GM19328 (cell line): ENCODE measurements around the gene ANXA7.
"Not testable (repeated sequence)": the region's sequence is repeated elsewhere in the genome, so short reads cannot be mapped to it uniquely, and the experiment has no call there.

Source experiments
- ATAC-seq: cut with Tn5 transposase; IDR thresholded peaks from one replicate; pipeline ENCODE4 v1.9.1; 2021; ENCODE audit warnings: mild to moderate bottlenecking, moderate library complexity; ENCODE audit not compliant: unreplicated experiment

The ANXA7 gene

DNA sequence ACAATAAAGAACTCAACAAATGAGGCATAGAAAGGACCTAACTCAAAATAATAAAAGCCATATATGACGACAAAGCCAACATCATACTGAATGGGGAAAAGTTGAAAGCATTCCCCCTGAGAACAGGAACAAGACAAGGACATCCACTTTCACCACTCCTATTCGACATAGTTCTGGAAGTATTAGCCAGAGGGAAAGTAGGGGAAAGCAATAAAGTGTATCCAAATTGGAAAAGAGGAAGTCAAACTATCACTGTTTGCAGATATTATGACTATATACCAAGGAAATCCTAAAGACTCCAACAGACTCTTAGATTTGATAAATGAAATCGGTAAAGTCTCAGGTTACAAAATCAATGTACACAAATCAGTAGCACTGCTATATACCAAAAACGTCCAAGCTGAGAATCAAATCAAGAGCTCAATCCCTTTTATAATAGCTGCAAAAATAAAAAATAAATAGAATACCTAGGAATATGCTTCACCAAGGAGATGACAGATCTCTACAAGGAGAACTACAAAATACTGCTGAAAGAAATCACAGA is 4.8 kb downstream of the ANXA7 start:
- no peak for ATAC-seq

DNA sequence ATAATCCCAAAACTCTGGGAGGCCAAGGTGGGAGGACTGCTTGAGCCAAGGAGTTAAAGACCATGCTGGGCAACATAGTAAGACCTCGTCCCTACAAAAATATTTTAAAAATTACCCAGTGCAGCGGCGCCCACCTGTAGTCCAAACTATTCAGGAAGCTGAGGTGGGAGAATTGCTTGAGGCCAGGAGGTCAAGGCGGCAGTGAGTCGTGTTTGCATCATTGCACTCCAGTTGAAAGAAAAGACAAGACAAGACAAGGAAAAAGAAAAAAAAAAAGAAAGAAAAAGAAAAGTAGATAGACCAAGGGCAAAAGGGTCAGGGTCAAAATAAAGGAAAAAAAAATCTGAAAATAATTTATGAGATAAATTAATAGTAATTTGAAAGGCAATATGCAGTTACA is 5.8 kb downstream of the ANXA7 start:
- ATAC-seq, result no peak

GRCh38 chr10:73407495-73407894 is 6.4 kb downstream of the ANXA7 start:
- ATAC-seq, result no peak

GRCh38 chr10:73406846-73407245 is 7.0 kb downstream of the ANXA7 start:
- ATAC-seq, result no peak

DNA sequence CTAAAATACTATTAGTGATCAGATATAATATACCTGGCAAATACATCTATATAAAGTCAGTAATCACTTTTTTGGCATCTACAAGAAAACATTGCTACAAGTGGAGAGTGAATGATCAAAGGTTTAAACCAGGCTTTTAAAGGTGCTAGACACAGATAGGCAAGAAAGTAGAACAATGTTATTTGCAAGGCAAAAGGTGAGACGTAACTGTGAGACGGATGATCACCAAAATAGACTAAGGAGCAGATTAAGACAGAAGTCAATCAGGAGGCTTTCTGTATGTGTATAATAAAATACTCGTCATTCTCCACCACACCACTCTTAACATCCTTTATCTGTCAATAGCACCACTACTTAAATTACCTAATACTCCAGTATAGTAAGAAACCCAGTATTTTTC is 8.3 kb downstream of the ANXA7 start:
- no peak for ATAC-seq

DNA sequence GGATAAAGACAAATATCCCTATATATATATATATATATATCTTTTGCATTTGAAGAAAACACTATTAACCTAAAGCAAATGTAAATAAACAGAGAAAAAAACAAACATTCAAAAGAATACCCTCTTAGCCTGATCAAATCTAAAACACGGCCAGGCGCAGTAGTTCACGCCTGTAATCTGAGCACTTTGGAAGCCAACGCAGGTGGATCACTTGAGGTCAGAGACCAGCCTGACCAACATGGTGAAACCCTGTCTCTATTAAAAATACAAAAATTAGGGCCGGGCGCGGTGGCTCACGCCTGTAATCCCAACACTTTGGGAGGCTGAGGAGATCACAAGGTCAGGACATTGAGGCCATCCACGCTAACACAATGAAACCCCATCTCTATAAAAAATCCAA is 9.2 kb downstream of the ANXA7 start:
- ATAC-seq, result no peak

- ATAC-seq, result no peak
These were observed 12.2 kb downstream of the ANXA7 start for GRCh38 chr10:73401636-73402035.

DNA sequence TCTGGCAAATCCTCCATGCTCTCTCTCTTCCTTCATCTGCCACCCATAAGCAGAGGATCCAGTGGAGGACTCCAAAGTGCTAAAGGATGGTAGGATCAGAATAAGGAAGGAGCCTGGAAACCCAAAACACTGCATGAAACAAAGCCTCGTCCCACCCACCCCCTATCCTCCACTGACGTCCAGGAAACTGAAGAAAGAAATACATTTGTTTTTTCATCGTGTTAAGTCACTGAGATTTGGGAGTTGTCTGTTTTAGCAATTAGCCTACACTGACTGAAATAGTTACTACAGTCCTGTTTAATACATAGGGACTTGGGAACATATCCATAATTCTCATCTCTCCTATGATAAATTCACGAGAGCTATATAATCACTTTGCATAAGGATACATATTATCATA is 14.8 kb downstream of the ANXA7 start:
- ATAC-seq, result no peak

GRCh38 chr10:73398024-73398423 is 15.8 kb downstream of the ANXA7 start:
- no peak for ATAC-seq

DNA sequence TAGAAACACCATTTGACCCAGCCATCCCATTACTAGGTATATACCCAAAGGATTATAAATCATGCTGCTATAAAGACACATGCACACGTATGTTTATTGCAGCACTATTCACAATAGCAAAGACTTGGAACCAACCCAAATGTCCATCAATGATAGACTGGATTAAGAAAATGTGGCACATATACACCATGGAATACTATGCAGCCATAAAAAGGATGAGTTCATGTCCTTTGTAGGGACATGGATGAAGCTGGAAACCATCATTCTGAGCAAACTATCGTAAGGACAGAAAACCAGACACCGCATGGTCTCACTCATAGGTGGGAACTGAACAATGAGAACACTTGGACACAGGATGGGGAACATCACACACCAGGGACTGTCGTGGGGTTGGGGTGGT is 19.5 kb downstream of the ANXA7 start:
- ATAC-seq, result not testable (repeated sequence)

- ATAC-seq, result no peak
These were observed 25.6 kb downstream of the ANXA7 start for GRCh38 chr10:73388228-73388627.

DNA sequence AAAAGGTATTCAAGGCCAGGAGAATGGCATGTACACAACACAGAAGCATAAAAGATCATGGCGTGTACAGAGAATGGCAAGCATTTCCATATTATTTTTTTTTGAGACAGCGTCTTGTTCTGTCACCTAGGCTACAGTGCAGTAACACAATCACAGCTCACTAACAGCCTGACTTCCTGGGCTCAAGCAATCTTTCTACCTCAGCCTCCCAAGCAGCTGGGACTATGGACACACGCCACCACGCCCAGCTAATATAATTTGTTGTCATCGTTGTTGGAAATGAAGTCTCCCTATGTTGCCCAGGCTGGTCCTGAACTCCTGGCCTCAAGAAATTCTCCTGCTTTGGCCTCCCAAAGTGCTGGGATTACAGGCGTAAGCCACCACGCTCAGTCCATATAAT is 27.3 kb downstream of the ANXA7 start:
- no peak for ATAC-seq

DNA sequence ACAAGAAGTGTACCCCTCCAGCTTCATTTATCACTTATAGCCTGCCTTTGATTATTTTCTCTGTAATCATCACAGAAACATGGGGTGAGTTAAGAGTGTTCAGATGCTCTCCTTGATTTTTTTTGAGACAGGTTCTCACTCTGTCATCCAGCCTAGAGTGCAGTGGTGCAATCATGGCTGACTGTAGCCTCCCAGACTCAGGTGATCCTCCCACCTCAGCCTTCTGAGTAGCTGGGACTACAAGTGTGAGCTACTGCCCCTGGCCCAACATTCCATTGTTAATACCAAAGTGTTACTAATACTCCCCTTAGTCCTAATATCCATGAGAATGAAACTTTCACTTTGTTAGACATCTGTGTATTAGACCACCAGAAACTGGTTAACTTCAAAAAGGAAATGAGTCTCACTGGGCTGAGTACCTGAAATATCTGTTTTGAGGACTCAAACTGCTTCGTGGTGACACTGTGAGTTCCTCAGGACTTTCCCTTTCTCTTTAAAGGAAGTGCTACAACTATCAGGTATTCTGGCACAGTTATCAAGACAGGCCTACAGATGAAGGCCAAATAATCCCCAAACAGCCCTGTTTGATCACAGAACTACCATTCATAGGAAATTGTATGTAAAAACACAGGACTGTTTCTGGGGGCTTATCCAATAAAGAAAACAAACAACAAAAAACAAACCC is 34.7 kb downstream of the ANXA7 start:
- ATAC-seq, result no peak

DNA sequence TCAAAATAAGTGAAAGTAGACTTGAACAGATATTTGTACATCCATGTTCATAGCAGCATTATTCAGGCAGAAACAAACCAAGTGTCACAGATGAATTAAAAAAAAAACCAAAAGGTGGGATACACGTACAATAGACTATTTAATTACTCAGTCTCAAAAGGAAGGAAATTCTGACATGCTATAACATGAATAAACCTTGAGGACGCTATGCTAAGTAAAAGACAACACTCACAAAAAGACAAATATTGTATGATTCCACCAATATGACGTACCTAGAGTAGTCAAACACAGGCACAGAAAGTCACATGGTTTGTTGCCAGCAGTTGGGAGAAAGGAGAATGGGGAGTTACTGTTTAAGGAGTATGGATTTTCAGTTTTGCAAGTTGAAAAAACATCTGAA is 37.2 kb downstream of the ANXA7 start:
- no peak for ATAC-seq

DNA sequence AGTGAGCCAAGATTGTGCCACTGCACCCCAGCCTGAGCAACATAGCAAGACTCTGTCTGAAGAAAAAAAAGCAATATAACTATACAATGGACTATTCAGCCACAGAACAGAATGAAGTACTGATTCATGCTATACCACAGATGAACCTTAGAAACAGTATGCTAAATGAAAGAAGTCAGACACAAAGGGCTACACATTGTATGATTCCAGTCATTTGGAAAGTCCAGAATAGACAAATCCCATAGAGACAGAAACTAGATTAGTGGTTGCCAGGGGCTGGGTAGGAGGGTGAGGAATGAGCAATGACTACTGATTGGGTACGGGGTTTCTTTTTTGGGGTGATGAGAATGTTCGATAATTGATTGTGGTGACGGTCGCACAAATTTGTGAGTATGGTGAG is 45.6 kb downstream of the ANXA7 start:
- ATAC-seq, result no peak

GRCh38 chr10:73366381-73367298 is 47.2 kb downstream of the ANXA7 start:
- no peak for ATAC-seq

DNA sequence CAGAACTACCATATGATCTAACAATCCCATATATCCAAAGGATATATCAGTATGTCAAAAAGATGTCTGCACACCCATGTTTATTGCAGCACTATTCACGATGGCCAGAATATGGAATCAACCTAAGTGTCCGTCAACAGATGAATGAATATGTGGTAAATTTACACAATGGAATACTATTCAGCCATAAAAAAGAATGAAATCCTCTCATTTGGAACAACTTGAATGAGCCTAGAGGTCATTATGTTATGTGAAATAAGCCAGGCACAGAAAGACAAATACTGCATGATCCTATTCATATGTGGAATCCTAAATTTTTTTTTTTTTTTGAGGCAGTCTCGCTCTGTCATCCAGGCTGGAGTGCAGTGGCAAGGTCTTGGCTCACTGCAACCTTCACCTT is 48.9 kb downstream of the ANXA7 start:
- ATAC-seq, result no peak

GRCh38 chr10:73359492-73359891 is 54.4 kb downstream of the ANXA7 start:
- no peak for ATAC-seq

GRCh38 chr10:73358331-73359279 is 55.3 kb downstream of the ANXA7 start, which contains the start of gene CFAP70:
TSS of gene CFAP70 (minus strand) at chr10:73358864. CDS start at chr10:73354796, 4,068 bp downstream.
- ATAC-seq, result peak; percentile 85

GRCh38 chr10:73357821-73358220 is 56.0 kb downstream of the ANXA7 start:
- no peak for ATAC-seq

DNA sequence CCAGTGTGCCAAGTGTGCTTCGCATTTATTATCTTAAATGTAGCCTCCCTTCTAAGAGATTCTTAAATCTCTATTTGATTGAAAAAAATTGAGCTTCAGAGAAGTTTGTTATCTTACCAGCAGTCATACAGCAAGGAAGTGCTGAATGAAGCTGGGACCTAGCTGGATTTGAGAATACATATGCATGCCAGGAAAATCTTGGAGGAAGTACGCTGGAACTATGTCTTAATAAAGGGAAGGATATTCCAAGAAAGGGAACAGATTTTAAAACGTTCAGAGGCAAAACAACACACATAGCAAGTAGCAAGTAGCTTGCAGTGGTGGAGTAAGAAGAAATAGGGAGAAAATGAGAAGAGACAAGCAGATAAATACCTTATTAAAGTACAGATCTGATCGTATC is 56.7 kb downstream of the ANXA7 start:
- no peak for ATAC-seq
